ENCODE data around the gene CUEDC1.

The CUEDC1 gene

DNA sequence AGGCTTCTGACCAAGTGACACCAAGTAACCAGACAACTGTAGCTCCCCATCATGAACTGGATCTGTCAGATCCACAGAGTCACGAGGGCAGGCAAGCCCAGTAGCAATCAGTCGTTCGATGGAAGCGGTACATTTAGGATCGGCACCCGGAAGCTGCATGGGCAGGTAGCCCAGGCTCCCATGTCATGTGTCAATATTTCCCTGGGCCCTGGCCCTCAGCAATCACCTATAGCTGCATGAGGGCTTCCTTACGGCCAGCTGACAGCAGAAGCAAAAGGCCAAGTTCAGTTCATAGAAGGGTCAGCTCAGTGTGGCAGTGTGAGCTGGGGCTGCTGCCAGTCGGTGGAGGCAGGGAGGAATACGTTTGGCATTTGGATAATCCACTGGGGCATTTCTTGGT lies 137.1 kb downstream of the CUEDC1 start:
- no peak for DNase-seq (ENCODE audit: low read depth)
- no peak overlapping the region for H3K4me3 ChIP-seq (ENCODE audit: low read depth, low read length)
- no peak for TF ChIP-seq CTCF (IDR thresholded peaks at IDR 0.05; ENCODE audit: insufficient read depth, low read depth, low read length, missing control alignments)

DNA sequence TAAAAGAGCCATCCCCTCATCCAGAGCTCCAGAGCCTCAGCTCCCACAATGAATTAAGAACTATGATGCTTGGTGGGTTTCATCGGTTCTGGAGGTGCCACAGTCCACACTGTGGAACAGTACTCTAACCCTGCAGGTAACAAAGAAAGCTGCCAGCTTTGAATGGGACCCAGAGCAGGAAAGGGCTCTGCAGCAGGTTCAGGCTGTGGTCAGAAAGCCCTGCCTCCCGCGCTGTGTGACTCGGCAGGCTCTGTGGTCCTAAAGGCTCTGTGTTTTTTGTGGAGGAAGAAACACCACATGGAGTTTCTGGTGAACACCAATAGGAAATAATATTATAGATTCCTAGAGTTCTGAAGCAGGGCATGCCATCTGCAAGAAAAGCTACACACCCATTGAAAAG lies 137.9 kb downstream of the CUEDC1 start:
- DNase-seq (ENCODE audit: low read depth) = no peak
- TF ChIP-seq CTCF (IDR thresholded peaks at IDR 0.05; ENCODE audit: insufficient read depth, low read depth, low read length, missing control alignments) = no peak
- H3K4me3 ChIP-seq (ENCODE audit: low read depth, low read length) = no peak overlapping the region

GRCh38 chr17:57814421-57814820 lies 140.8 kb downstream of the CUEDC1 start:
- DNase-seq (ENCODE audit: low read depth) = no peak
- no peak for TF ChIP-seq CTCF (IDR thresholded peaks at IDR 0.05; ENCODE audit: insufficient read depth, low read depth, low read length, missing control alignments)

DNA sequence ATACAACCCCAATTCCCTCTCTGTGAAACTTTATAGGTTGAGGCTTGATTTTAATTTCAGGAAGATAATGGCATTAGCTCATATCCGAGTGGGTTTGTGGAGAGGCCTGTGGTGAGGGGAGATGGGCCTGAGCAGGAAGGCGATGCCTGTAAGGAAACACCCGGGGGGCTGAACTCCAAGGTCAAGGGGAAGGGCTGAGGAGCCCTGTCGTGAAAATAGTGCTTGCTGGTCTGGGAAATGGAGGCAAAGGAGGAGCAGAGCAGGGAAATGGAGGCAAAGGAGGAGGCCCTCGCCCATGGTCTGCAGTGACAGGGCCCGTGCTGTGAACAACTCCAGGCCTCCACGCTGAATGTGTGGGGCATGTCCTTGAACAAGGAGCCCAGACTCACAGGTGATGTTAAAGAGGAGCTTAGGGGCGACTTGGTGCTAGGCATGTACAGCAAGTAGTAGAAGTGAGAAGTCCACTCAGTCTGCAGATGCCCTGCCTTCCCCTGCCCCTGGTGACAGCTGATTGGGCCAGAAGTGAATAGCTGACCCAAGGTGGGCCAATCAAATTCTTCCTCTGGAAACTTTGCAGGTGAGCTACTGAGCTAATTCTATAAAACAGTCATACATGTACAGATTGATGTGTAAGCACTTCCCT lies 143.5 kb downstream of the CUEDC1 start:
- no peak overlapping the region for H3K4me3 ChIP-seq (ENCODE audit: low read depth, low read length)
- no peak for TF ChIP-seq CTCF (IDR thresholded peaks at IDR 0.05; ENCODE audit: insufficient read depth, low read depth, low read length, missing control alignments)
- no peak for DNase-seq (ENCODE audit: low read depth)

More at GRCh38 chr17:57814421-57814820, 140.8 kb downstream of the CUEDC1 start:
- H3K4me3 ChIP-seq (ENCODE audit: low read depth, low read length) = no peak overlapping the region
